ENCODE results near the gene F2.

F2 gene

DNA sequence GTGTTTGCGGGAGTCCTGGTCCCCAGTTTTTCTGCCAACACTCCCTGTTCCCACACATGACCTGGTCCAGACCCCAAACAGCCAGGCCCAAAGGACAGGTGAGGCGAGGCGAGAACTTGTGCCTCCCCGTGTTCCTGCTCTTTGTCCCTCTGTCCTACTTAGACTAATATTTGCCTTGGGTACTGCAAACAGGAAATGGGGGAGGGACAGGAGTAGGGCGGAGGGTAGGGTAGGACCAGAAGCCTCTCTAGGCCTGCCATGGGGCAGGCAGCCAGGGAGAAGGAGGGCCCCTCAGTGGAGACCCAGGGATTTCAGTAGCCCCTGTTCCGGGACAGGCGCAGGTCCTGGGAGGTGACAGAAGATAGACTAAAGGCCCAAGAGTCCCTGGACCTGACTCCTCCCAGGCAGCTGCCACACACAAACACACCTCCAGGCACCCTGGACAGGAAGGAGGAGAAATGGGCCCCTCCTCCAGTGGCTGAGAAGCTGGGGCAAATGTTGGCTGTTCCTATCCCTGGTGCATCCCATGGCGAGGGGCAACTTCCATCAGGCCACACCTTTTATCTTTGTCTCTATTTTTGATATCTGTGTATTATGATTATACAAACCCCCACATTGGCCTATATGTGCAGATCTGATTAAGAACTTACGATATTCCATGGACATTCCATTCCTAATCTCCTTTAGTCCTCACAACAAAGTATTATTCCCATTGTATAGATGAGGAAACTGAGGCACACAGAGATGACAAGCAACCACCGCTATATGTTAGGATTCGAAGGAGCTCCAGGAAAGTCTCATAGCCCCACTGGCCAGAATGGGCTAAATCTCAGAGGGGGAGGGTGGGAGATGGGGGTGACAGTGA, 626 bp upstream of the F2 start:
- DNase-seq (ENCODE audit: low read depth): no peak

DNA sequence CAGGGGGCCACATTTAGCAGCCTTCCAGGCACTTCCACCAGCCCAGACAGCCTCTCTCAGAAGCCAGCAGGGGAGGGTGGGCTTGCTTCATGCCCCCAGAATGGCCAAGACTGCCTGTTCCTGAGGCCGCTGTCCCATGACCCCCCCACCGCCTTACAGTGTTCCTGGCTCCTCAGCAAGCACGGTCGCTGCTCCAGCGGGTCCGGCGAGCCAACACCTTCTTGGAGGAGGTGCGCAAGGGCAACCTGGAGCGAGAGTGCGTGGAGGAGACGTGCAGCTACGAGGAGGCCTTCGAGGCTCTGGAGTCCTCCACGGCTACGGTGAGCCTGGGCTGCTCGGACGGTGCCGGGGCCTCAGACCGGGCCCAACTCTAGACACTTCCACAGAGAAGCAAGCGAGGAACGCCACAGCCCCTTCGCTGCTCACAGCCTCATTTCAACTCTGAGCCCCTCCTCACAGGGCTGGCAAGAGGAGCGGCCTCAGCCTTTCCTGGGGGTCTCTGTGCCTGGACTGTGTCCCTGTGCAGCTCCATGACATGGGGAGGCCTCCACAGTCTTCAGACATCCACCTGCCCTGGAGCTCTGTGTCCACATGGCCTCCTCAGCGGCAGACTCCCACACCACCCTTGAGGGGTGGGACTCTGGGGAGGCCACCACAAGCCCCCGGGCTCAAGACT, 668 bp downstream of the F2 start:
- DNase-seq (ENCODE audit: low read depth): no peak

DNA sequence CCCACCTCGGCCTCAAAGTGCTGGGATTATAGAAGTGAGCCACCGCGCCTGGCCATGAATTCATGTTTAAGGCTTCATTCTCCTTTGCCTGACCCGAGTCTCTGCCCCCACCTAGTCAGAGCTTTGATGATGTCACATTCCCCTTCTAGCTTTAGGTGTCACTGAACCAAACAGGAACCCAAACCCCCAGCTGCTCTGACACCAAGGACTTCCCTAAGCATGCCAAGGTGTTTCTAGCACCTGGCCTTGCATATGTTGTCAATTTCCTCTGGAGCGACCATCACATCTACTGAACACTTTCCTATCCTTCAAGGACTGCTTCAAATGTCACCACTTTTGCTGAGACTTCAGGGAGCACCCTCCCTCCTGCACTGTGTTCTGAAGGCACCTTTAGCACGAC, 2.3 kb downstream of the F2 start:
- DNase-seq (ENCODE audit: low read depth): no peak

DNA sequence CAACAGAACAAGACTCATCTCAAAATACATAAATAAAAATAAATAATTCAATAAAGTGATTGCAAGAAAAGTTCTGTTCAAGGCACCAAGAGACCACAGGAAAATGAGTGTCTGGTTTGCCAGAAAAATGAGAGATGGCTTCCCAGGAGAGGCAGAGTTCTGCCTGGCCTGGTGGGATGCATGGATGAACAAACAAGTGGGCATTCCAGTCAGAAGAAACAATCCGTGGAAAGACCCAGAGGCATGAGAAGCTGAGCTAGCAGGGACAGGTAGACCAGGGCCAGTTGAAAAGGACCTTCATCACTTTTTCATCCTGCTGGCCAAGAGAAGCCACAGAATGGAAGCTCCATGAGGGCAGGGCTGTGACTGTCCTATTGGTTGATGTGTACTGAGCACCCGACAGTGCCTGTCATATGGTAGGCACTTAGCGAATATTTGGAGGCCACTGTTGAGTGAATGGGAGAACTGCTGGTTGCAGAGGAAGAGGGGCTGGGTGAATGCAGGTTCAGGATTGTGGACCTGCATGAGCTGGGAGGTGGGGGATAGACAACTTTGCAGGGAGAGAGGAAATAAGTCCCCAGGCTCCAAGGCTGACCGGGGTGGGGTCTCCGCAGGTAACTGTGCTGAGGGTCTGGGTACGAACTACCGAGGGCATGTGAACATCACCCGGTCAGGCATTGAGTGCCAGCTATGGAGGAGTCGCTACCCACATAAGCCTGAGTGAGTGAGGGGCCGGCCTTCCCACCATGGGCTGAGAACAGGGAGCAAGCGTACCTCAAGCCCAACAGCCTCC, 3.7 kb downstream of the F2 start:
- no peak for DNase-seq (ENCODE audit: low read depth)

DNA sequence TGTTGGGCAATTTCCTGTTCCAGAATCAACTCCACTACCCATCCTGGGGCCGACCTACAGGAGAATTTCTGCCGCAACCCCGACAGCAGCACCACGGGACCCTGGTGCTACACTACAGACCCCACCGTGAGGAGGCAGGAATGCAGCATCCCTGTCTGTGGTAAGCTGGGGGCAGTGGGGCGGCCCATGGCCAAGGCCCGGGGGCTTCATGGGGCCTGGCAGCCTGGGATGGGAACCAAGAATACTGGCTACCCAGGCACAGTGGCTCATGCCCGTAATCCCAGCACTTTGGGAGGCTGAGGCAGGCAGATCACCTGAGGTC, 4.3 kb downstream of the F2 start:
- no peak for DNase-seq (ENCODE audit: low read depth)

DNA sequence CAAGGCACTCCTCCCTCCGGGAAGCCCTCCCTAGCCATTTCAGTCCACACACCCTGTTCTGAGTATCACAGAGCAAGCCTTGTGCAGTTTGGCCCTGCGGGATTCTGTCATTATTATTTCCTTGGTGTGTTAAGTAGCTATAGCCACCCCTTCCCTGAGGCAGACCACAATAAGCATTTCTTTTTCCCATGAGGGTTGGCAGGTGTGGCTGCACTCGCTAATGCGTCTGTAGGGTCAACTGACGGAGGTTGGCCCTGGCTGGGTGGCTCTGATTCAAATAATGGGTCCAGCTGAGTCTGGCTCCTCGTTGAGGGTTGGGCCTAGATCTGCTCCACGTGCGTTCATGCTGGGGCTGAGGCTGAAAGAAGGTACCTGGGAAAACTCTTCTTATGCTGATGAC, 5.1 kb downstream of the F2 start:
- no peak for DNase-seq (ENCODE audit: low read depth)

DNA sequence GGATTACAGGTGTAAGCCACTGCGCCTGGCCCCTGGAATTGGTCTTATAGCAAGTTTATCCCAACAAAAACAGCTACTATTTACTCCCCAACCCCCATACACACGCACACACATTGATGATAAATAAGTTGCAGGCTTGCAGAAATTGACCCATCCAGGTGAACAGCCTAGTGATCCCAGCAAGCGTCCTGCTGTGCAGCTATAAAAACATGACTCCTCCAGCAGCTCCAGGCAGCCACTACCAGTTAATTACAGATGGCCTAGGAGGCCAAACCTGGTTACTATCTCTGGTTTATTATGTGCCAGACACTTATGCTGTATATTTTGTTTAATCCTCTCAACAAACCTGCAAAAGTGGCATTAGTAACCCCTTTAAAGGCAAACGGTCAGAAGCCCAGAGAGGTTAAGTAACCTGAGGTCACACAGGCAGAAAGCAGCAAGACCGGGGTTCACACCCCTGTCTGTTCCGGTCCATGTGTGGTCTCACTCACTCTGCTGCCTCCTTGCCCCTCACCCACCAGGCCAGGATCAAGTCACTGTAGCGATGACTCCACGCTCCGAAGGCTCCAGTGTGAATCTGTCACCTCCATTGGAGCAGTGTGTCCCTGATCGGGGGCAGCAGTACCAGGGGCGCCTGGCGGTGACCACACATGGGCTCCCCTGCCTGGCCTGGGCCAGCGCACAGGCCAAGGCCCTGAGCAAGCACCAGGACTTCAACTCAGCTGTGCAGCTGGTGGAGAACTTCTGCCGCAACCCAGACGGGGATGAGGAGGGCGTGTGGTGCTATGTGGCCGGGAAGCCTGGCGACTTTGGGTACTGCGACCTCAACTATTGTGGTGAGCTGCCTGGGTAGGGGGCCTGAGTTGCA, 6.6 kb downstream of the F2 start:
- DNase-seq (ENCODE audit: low read depth): no peak

DNA sequence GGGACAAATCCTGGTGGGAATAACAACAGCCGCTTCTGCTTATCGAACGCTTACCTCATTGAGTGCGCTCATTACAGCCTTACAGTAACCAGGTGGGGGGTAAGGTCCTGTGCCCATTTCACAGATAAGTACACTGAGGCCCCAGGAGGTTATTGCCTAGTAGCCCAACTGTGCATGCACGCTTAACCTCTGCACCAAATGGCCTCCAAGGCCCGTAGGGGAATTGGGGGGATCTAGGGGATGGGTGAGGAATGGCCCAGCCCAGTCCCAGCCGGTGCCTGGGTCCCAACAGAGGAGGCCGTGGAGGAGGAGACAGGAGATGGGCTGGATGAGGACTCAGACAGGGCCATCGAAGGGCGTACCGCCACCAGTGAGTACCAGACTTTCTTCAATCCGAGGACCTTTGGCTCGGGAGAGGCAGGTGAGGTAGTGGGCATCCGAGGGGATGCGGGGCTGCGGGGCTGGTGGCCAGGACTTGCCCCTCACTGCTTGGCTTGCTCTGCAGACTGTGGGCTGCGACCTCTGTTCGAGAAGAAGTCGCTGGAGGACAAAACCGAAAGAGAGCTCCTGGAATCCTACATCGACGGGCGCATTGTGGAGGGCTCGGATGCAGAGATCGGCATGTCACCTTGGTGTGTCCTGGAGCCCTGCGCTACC, 7.3 kb downstream of the F2 start:
- DNase-seq (ENCODE audit: low read depth): no peak

DNA sequence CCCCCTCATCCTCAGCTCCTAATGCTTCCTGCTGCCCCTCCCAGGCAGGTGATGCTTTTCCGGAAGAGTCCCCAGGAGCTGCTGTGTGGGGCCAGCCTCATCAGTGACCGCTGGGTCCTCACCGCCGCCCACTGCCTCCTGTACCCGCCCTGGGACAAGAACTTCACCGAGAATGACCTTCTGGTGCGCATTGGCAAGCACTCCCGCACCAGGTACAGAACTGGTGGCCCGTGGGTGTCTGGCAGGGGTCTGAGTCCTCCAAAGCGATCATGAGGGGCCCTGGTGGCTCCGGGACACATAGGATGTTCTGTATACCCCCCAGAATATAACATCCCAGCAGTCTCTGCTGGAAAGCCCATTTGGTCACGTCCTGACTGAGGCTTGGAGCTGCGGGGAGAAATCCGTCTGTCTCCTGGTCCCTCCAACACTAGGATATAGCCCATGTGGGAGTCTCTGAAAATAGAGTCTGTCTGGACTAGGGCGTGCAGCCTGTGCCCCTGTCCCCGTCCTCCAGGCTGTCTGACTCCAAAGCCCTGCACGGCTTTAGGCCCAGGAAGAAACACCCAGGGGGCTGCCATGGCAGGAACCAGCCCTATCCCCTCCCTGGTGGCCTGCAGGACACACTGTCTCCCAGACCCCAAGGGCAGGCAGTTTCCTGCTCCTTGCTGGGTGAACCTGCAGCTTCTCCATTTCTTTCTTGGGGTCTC, 9.1 kb downstream of the F2 start:
- no peak for DNase-seq (ENCODE audit: low read depth)

DNA sequence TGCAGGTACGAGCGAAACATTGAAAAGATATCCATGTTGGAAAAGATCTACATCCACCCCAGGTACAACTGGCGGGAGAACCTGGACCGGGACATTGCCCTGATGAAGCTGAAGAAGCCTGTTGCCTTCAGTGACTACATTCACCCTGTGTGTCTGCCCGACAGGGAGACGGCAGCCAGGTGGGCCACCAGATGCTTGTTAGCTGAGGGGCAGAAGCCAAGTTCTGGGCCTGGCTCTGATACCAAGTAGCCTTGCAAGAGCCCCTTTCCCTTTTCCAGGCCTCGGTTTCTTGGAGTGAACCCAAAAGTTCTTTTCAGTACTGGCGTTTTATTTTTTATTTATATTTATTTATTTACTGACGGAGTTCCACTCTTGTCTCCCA, 9.6 kb downstream of the F2 start:
- no peak for DNase-seq (ENCODE audit: low read depth)

DNA sequence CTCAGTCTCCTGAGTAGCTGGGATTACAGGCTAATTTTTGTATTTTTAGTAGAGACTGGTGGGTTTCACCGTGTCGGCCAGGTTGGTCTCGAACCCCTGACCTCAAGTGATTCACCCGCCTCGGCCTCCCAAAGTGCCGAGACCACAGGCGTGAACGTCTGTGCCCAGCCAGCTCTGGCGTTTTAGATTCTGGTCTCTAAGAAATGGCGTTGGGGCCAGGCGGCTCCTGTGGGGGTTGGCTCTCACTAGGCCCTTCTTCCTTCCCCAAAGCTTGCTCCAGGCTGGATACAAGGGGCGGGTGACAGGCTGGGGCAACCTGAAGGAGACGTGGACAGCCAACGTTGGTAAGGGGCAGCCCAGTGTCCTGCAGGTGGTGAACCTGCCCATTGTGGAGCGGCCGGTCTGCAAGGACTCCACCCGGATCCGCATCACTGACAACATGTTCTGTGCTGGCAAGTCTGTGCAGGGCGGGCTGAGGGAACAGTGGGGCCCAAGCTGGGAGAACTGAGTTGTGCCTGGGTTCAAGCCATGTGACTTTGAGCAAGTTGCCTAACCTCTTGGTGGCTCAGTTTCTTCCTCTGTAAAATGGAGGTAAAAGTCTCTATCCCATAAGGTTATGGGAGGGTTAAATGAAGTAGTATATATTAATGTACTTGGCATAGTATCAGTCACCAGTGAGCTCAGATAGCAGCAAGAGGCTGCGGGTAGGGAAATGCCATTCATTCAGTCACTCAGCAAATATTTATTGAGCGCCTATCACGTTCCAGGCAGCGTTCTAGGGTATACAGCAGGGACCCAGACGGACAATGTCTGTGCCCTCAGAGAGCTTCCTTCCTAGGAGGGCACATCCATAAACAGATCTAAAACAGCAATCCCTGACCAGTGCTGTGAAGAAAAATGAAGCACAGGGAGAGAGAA, 10.4 kb downstream of the F2 start:
- DNase-seq (ENCODE audit: low read depth): no peak

DNA sequence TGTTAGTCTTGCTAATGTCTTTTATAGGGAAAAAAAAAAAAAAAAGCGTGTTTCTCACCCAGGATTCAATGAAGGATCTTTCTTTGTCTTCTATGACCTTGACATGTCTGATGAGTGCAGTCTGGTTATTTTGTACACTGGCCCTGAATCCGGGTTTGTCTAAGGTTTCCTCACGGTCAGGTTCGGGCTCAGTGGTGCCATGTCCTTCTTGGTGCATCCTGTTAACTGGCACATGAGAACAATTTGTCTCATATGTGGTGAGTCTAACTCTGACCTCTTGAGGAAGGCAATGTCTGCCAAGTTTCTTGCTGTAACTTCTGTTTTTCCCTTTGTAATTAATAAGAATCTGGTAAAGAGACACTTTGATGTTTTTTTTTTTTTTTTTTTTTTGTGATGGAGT, 12.5 kb downstream of the F2 start:
- no peak for DNase-seq (ENCODE audit: low read depth)

DNA sequence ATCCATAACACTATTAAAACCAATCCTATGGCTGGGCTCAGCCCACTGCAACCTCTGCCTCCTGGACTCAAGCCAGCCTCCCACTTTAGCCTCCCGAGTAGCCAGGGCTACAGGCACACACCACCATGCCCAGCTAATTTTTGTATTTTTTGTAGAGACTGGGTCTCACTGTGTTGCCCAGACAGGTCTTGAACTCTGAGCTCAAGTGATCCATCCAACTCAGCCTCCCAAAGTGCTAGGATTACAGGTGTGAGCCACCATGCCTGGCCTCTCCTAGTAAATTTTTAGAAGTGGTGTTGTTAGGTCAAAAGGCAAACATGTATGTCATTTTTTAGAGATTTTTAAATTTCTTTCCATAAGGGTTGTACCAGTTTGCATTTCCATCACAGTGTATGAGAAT, 14.2 kb downstream of the F2 start:
- no peak for DNase-seq (ENCODE audit: low read depth)

DNA sequence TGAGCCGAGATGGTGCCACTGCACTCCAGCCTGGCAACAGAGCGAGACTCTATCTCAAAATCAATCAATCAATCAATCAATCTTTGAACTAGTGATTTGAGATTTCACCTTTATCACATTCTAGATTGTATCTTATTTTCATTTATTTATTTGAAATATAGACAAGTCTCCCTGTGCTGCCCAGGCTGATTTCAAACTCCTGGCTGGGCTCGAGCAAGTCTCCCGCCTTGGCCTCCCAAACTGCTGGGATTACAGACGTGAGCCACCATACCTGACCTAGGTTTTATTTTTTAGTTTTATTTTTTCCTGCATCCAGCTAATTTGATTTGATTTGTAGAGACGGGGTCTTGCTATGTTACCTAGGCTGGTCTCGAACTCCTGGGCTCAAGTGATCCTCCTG, 17.1 kb downstream of the F2 start:
- no peak for DNase-seq (ENCODE audit: low read depth)

DNA sequence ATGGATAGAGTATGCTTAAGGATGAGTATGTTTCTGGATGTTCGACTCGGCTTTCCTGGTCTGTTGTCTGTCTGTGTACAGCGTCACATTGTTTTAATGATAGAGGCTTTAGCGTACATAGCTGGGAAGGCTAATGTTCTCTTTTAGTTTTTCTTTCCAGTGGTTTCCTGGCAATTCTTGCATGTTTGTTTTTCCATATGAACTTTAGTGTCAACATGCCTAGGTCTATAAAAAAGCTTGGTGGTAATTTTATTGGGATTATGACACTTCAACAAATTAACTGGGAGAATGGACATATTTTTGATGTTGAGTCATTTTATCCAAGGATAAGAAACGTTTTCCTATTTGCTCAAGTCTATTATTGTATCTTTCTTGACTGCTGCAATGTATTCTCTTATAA, 17.6 kb downstream of the F2 start:
- no peak for DNase-seq (ENCODE audit: low read depth)

DNA sequence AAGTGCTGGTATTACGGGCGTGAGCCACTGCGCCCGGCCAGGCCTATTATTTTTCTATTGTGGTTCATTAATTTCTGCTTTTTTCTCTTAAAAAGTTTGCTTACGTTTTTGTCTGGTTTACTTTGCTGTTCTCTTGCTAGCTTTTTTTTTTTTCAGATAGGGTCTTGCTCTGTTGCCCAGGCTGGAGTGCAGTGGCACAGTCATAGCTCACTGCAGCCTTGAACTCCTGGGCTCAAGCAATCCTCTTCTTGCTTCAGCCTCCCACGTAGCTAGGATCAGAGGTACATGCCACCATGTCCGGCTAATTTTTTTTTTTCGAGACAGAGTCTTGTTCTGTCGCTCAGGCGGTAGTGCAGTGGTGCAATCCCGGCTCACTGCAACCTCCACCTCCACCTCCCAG, 18.7 kb downstream of the F2 start:
- no peak for DNase-seq (ENCODE audit: low read depth)

DNA sequence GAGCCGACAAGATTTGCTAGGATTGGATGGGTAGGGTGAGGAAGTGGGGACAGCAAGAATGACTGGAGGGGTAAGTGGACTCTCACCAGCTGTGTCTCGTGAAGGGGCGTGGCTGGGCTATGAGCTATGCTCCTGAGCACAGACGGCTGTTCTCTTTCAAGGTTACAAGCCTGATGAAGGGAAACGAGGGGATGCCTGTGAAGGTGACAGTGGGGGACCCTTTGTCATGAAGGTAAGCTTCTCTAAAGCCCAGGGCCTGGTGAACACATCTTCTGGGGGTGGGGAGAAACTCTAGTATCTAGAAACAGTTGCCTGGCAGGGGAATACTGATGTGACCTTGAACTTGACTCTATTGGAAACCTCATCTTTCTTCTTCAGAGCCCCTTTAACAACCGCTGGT, 19.9 kb downstream of the F2 start:
- DNase-seq (ENCODE audit: low read depth): no peak

DNA sequence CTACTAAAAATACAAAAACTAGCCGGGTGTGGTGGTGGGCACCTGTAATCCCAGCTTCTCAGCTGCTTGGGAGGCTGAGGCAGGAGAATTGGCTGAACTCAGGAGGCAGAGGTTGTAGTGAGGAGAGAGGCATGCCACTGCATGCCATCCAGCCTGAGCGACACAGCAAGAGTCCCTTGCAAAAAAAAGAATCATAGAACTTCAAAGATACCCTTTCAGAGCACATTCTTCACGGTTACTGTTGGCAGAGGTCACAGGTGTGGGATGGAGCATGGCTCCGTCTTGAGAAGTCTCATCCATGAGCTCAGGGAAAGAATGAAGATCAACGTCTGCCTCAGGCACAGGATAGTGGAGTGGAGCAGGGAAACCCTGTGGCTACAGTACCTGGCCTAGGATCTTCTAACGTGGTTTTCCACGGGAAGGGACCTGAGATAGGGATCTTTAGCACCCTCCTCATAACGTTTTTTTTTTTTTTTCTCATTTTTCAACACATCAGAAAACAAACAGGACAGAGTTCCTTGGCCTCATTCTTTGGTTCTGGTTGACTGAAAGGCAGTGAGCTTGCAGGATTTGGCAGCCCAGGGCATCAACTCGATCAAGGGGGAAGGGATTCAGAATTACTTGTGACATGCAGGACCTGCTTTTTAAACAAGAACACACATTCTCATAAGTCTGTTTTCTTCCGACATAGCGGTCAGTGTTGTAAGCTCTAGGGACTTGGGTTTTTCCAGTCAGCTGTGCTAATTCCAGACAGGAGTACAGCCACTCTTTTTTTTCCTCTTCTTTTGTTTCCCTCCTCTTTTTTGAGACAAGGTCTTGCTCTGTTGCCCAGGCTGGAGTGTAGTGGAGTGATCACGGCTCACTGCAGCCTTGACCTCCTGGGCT, 22.8 kb downstream of the F2 start:
- DNase-seq (ENCODE audit: low read depth): no peak

DNA sequence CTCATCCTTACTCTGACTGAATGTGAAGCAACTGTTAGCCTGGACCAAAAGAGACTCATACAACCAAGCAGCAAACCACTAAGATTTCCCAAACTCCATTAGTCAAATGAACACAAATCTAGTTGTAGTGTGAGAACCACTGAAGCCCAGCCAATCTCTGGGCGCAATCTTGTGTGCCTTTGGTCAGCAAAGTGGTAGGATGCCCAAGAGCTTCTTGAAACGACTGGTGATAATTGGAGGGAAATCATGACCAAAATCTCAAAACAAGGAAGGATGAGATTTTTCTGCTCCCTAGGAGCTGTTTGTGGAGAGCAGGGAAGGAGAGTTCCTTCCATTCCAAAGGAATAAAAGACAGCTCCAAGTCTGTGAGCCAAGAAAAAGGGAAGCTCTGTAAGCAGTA, 24.0 kb downstream of the F2 start:
- DNase-seq (ENCODE audit: low read depth): no peak

All from stimulated activated CD8-positive, alpha-beta memory T cell treated with anti-CD3 and anti-CD28 coated beads, Interleukin-12 subunit alpha, Interleukin-12 subunit beta, amount 100 ng/mL, for 4 hours (primary cell).